Measurements from ENCODE around the gene PCDH1. TPM values are rescaled to one million over a fixed set of nuclear protein-coding genes. Genes with fewer than 3 reads are reported as not detected.

Gene PCDH1
- total and polyA plus RNA-seq, 2 of the 8 experiments (the other 6 are each of a cell fraction or from before 2014, with no cell fraction given), result 101 to 102 TPM

- Histone ChIP-seq H2AK5ac (ENCODE audit: low read depth, low read length) (peak overlapping the region; percentile 99), H3K23me2 (ENCODE audit: low read depth, low read length) (peaks cover 28% of the 10 kb centered on the region), H3K9ac (replicated peaks in 1 of 4; ENCODE audit: extremely low read depth in 1 of 4, low read depth in 3 of 4, low read length in 3 of 4) (peak overlapping the region; percentile 51 to 93 (median 90)), H3K4ac (replicated peaks; ENCODE audit: insufficient read length, low read depth, low read length) (peak overlapping the region; percentile 99), H4K20me1 (replicated peaks in 1 of 2; ENCODE audit: control insufficient read depth in 1 of 2, insufficient read depth in 2 of 2, low read length in 2 of 2) (peaks cover 3 to 9% of the 10 kb centered on the region in 2 experiments), H3K27ac (ENCODE audit: low read depth, low read length) (peak overlapping the region; percentile 90), H3K79me1 (ENCODE audit: low read depth, low read length) (peaks cover 13% of the 10 kb centered on the region; the same call in 1 of the 2 replicates), H2AFZ (ENCODE audit: low read length) (no peak overlapping the region), H2BK20ac (ENCODE audit: low read length) (peak overlapping the region; percentile 90; the same call in 1 of the 2 replicates), H3K14ac (ENCODE audit: insufficient read length) (peak overlapping the region; percentile 87), H3K4me3 (ENCODE audit: extremely low read depth in 1 of 4, insufficient read depth in 2 of 4, low read depth in 3 of 4, low read length in 4 of 4) (peak overlapping the region; percentile 74 to 94 (median 82)), H4K5ac (ENCODE audit: insufficient read length, low read depth, low read length) (peak overlapping the region; percentile 77), H3K9me3 (ENCODE audit: insufficient read depth in 2 of 2, low read depth in 1 of 2, low read length in 1 of 2) (no peaks in the 10 kb centered on the region), H3K23ac (ENCODE audit: insufficient read length) (peak overlapping the region; percentile 34), H3K4me2 (ENCODE audit: insufficient read depth in 1 of 2, low read depth in 2 of 2, low read length in 2 of 2) (peak overlapping the region; percentile 97 to 99), H3K4me1 (replicated peaks in 1 of 4; ENCODE audit: control insufficient read depth in 3 of 4, insufficient read depth in 4 of 4, low read length in 3 of 4) (peaks cover 25 to 56% (median 45%) of the 10 kb centered on the region in 4 experiments), H3K18ac (ENCODE audit: extremely low read depth, low read length) (peak overlapping the region; percentile 100), H2BK12ac (ENCODE audit: low read depth, low read length) (peak overlapping the region; percentile 100), H3K36me3 (ENCODE audit: control insufficient read depth in 2 of 4, insufficient read depth in 4 of 4, low read length in 3 of 4) (no peaks in the 10 kb centered on the region), H4K91ac (replicated peaks; ENCODE audit: insufficient read length, low read length) (peak overlapping the region; percentile 96), H3K27me3 (replicated peaks in 1 of 4; ENCODE audit: control insufficient read depth in 3 of 4, extremely low read depth in 1 of 4, insufficient read depth in 3 of 4, low read length in 3 of 4) (peaks cover 0 to 4% (median 0%) of the 10 kb centered on the region in 4 experiments; a peak in 1 of 7 replicates), H3K56ac (replicated peaks; ENCODE audit: insufficient read length, low read depth, low read length) (peak overlapping the region; percentile 91), H2BK15ac (ENCODE audit: low read length) (peak overlapping the region; percentile 96), H4K8ac (ENCODE audit: extremely low read depth, insufficient read depth, low read length) (peak overlapping the region; percentile 99), H3K79me2 (ENCODE audit: control insufficient read depth in 1 of 2, insufficient read depth in 2 of 2, low read length in 2 of 2) (peaks cover 7 to 55% of the 10 kb centered on the region in 2 experiments), H2BK5ac (ENCODE audit: low read depth, low read length) (peak overlapping the region; percentile 97), H2BK120ac (replicated peaks; ENCODE audit: low read depth, low read length) (peak overlapping the region; percentile 82)
- ChIA-PET CTCF (ENCODE audit: partially characterized antibody) (interaction anchor here (1.1 to 10.7 kb wide), 13 partner anchors 19 to 207 kb away, joined by 3 to 273 read pairs (median 26); partner anchors contain the start of gene PCDH12), POLR2A (ENCODE audit: partially characterized antibody) (interaction anchor here (0.8 to 13.5 kb wide), 20 partner anchors 9 to 194 kb away, joined by 3 to 210 read pairs (median 8); partner anchors contain the start of gene DELE1)
- peak; percentile 39 for FAIRE-seq
- WGBS, 2 experiments (ENCODE audit: extremely low coverage in 1 of 2, insufficient coverage in 1 of 2, insufficient read length in 1 of 2, insufficient replicate concordance in 2 of 2, low coverage in 1 of 2, low lambda C conversion rate in 2 of 2, missing lambda C conversion rate in 1 of 2), result 3% methylated on average over 39 of the region's 42 CpGs; no CpG with 5 or more reads in 1 of the 2 experiments
- DNase-seq (ENCODE audit: low read depth in 1 of 2, low spot score in 2 of 2), result peak in 1 of 2 experiments; percentile 74
- TF ChIP-seq PHF8 (conservative IDR thresholded peaks at IDR 0.05; ENCODE audit: low read depth, low read length) (0 out of 2 replicates have a peak, but pooled peaks have one; percentile 24), BRCA1 (IDR thresholded peaks at IDR 0.05; ENCODE audit: low read depth, low read length) (no peak), MAFK (IDR thresholded peaks at IDR 0.05; ENCODE audit: low read depth, low read length) (no peak), TEAD4 (IDR thresholded peaks at IDR 0.05; ENCODE audit: low read depth, low read length) (no peak), JUN (IDR thresholded peaks at IDR 0.05; ENCODE audit: low read depth, low read length) (no peak)
These were observed 1.4 kb downstream of the PCDH1 start for GRCh38 chr5:141876628-141877355.

All from H1 (cell line).